ENCODE data around the gene TBCCD1.

The TBCCD1 gene, protein sequence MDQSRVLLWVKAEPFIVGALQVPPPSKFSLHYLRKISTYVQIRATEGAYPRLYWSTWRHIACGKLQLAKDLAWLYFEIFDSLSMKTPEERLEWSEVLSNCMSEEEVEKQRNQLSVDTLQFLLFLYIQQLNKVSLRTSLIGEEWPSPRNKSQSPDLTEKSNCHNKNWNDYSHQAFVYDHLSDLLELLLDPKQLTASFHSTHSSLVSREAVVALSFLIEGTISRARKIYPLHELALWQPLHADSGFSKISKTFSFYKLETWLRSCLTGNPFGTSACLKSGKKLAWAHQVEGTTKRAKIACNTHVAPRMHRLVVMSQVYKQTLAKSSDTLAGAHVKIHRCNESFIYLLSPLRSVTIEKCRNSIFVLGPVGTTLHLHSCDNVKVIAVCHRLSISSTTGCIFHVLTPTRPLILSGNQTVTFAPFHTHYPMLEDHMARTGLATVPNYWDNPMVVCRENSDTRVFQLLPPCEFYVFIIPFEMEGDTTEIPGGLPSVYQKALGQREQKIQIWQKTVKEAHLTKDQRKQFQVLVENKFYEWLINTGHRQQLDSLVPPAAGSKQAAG

DNA sequence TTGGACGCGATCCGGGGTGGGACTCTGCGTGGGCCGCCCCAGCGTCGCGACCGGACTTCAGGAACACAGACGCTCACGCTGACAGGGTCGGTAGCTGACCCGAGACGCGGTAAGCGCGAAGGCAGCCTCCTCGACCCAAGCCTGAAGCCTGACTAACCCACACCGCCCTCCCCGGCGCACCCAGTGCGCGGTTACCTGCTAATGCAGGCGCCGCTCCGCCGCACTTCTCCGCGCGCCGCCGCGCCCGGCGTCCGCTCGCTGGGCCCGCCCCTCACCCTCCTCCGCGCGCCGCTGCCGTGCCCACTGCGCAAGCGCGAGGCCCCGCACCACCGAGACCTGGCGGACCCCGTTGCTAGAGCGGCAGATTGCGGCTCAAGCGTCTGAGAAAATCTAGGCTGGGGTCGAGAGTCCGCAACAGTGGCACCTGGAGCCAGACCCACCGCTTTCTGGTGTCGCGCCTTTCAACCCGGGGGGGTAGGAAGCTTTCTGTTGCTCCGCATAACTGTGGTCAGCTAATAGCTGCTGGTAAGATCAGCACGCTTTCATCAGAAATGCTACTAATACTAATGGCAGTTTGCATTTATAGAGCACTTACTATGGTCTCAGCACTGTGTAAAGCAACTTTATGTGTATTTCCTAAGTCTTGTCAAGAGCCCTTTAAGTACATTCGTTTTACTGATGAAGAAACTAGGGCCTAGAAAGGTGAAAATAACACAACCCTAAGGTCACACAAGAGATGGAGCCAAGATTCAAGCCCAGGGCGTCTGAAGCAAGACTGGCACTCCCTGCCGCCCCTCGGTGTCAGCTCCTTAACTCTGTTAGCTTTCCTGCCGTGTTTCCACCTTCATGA is at the start of gene TBCCD1:
TSS of gene TBCCD1 (minus strand) at position 268 of the 850 bp plus-strand sequence. CDS start 3,010 bp downstream, outside the sequence.
- peak; percentile 70 for DNase-seq (ENCODE audit: low read depth)

DNA sequence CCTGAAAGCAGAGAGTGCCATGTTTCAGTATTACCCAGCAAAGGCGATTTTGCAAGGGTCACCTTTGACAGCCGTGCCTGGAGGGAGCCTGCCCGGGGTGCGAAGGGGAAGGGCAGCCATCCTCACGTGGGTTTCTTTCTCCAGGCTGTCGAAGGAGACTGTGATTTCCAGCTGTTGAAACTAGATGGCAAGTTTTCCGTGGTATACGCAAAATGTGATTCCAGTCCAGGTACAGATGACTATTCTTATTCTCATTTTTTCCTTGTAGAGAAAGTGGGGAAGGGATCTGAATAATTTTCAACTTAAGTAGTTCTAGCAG is 49.1 kb upstream of the TBCCD1 start:
- no peak for DNase-seq (ENCODE audit: low read depth)

DNA sequence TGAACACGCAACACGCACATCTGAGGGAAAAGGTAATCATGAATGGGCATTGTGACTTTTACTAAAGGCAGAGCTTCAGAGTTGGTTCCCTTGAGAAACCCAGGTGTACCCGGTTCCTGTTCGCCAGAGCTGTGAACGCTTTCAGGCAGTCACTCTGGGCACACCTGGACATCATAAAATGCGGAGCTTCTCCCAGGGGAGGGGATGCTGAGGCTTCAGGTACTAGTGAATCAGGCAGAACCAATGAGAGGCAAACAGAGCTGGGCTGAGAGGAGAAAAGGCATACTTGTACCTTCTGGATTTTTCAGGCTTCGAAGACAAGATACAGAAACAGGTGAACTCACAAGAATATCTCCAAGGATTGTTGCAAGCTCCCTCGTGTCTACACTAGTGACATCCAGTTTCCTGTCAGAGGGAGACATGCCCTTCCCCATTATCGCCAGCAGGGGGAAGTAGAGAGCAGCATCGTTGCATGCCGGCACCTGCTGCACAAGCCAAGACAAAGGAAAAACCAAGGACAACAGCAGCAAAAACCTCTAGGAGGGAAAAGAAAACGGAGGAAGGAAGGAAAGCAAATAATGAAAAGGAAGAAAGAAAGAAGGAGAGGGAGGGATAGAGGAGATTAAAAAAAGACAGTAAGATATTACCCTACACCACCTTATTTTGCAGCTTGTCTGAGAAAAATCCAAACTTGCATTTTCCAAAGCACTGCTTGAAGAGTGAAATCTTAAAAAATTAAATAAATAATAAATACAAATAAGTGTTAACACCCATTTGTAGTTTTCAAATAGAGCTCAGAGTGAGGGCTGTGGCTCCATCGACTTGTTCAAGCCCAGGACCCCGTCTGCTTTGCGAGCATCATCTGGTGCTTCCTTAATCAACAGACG is 47.7 kb upstream of the TBCCD1 start:
- DNase-seq (ENCODE audit: low read depth): peak; percentile 43

DNA sequence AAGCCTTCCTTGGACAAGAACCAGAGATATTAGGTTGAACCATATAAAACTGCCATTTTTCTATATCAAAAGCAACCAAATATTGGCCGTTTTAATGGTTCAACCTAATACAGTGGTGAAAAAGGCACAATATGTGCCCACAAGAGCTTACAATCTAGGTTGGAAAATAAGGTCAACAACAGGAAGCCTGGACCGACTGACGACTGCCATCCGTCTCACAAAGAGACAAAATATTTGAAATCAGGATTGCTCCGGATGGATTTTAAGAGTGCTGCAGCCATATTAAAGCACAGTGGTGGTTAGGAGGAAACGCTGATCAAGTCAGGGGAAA is 47.1 kb upstream of the TBCCD1 start:
- DNase-seq (ENCODE audit: low read depth): no peak

DNA sequence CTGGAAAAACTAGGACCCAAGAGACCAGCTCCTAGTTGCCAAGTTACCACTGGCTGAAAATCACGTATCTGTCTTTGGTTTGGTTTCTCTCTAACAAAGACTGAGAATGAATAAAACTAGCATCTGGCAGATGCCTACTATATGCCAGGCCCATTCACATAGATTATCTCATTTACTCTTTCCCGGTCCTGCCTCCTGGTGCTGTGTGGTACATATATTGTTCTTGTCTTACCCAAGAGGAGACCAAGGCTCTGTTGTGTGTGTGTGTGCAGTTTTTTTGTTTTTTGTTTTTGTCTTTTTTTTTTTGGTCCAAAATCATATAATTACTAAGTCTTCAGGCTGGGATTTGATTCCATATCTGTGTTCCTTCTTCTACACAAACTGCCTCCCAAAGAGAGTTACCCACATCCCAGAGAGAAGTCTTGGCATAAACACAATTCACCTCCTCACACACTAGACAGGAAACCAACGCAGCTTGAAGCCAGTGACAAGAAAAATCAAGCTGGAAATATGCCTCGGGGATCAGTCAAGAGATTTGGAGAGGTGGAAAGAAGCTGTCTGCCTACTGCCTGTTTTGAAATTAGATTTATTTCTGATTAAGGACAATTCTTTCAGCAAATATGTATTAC is 46.6 kb upstream of the TBCCD1 start:
- DNase-seq (ENCODE audit: low read depth): no peak

DNA sequence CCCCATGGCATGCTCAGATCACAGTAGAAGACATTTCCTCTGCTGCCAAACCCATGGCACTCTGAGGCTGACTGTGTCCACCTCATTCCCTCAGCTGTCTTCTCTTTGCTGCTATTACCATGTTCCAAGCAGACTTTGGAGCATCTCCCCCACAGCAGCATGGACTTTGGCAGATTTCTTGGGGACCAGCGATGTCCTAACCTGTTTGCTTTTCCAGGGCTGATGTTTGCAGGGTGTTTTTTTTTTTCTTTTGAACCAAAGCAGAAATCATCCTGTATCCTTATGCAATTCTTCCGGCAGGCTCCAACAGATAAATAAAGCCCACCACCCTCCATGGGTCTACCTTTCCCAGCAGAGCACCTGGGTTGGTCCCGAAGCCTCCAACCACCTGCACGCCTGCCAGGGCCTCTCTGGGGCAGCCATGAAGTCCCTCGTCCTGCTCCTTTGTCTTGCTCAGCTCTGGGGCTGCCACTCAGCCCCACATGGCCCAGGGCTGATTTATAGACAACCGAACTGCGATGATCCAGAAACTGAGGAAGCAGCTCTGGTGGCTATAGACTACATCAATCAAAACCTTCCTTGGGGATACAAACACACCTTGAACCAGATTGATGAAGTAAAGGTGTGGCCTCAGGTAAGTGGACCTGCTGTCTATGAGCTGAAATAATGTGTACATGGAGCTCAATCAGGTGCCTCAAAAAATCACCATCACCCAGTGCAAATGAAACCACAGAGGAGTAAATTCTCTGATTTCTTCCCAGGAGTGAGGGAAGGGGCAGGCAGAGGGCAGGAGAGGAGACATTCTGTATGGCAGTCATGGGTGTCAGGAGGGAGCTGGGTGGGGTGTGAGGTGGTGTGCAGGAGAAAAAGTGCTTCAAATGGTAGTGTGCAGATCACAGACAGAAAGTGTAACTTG is 45.8 kb upstream of the TBCCD1 start, which contains the start of gene AHSG:
TSS of gene AHSG (plus strand) at position 340 of the 916 bp plus-strand sequence. CDS start at position 422, 82 bp downstream.
- no peak for DNase-seq (ENCODE audit: low read depth)

DNA sequence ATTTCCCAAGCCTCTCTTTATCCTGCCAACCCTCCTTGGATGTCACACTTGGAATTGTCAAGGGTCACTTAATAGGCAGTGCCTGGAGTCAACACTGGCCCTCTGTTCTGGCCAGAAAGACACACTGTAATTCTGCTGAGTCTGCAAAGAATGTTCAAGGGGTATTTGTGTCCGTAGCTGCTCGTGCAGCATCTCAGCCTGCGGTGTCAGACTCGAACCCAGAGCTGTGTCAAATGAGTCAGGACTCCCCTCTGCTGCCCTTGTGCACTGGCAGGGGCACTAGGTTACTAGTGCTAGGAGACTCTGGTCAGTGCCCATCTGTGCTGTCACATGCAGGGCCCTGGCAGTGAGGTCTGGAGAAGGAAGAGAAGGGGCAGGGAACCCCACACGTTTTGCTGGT is 44.9 kb upstream of the TBCCD1 start:
- no peak for DNase-seq (ENCODE audit: low read depth)

DNA sequence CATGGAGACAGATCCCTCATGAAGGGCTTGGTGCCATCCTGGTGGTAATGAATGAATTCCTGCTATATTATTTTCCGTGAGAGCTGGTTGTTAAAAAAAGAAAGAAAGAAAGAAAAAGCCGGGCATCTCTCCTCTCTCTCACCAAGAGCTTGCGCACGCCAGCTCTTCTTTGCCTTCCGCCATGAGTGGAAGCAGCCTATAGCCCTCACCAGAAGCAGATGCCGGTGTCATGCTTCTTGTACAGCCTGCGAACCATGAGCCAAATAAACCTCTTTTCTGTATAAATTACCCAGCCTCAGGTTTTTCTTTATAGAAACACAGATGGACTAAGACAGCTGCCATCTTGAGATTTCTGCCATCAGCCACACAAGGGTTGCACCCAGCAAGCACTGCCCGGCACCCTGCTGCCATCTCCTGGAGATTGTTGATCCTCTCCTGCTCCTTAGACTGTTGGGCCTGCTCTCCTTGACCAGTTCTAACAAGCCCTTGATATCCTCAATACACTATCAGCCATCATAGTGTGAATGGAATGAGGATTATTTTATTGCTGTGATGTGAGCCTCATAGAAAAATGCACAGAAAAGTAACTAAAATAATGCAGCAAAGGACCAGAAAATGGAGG is 42.2 kb upstream of the TBCCD1 start:
- no peak for DNase-seq (ENCODE audit: low read depth)

DNA sequence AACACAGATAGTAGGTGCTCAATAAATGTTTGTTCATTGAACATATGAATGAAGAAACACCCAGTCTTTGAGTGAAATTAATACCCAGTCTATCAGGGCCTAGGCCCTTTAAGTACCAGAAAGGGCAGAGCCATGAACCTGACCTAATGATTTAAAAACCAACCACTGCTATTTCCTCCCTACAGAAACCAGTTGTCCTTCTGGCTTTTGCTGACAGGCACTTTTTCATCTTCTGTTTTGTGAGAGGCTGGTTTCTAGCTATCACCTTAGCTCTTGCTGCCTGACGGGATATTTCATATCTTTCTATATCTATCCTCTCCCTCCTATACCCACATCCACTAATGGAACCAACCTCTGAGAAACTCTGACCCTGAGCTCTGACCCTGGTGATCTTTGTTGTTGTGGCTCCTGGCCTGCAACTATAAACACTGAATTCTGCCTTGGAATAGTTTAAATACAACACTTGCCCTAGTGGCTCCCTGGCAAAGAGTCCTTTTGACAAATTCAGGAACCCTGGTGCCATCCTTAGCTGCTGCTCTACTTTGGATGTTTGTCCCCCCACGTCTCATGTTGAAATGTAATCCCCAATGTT is 41.6 kb upstream of the TBCCD1 start:
- DNase-seq (ENCODE audit: low read depth): no peak

DNA sequence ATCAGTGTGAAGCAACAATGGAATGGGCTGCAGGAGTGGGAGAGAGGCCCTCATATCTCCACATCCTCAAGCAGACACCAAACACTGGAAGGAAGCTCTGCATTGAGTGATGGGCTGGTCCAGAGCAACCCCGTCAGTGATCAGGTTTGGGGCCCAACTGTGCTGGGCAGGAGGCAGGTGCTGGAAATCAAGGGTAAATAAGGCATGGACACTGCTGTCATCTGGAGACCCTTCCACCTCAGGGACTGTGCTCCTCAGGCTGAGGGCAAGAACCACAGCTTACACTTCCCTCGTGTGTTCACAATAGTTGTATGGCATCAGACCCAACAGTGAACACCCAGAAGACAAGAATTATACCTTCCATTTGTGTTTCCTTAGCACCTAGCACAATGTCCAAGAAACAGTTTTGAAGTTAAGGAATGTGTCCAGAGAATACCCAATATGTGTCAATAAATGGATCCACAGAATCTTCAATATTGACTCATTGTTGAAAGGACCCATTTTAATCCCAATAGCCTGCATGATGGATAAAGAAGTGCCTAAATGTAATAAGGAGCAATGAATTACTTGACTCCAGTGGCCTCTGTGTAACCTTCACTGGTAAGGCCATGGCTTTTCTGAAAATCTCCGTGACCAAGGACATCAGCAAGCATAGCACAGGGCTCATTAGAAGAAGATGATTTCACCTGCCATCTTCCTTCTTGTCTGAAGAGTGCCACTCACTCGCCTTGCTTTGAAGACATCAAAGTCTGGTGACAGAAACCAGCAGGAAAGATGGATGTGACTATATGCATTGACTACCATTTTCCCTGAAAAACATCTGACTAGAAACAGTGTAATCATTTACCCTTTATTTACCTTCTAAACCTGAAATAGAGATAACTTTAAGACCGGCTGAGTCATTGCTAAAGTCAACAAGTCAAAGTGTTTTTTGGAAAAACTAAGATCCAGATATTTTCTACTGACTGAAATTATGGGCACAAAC is 38.7 kb upstream of the TBCCD1 start:
- DNase-seq (ENCODE audit: low read depth): no peak

DNA sequence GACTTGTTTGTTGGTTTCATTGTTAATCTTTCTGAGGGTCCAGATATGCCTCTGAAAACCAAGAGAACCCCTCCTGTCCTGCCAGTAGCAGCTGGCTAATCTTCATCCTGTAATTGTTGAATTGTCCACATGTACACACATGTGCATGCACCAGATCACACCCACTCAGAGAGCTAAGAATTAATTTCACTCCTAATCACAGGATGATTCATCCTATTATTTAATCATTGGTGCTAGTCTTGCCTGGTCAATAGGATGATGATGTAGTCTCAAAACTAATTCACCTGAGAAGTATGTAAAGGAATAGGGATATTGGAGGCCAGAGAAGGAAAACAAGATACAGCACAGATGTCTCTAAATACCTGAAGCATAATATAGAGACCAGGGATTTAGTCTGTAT is 37.9 kb upstream of the TBCCD1 start:
- DNase-seq (ENCODE audit: low read depth): no peak

DNA sequence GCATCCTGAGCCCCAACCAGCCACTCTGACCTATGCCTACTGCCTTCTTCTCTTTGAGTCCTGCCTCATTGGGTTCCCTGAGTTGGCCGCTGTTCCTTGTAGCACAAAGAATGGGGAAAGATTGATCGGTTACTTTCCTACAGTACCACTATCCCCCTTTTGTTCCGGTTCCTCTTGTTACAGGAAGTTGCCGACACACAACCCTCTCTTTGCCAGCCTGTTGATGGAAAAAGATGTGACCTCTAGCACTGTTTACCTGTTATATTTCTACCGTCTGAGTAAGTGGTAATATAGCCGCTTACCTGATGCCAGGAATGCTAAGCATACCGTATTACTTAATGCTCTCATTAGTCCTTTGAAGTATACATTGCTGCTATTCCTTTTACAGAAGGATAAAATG is 36.0 kb upstream of the TBCCD1 start:
- DNase-seq (ENCODE audit: low read depth): no peak

DNA sequence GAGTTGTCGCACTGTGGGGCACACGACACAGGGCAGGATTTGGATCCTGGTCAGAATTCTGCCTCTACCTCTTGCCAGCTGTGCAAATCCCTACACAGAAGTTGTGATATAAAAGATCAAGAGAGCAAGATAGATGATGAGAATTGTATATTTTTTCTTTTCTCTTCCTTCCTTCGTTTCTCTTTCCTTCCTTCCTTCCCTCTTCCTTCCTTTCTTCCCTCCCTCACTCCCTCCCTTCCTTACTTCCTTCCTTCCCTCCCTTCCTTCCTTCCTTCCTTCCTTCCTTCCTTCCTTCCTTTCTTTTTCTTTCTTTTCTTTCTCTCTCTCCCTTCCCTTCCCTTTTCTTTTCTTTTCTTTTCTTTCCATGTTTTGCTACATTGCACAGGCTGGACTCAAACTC is 33.8 kb upstream of the TBCCD1 start:
- no peak for DNase-seq (ENCODE audit: low read depth)

DNA sequence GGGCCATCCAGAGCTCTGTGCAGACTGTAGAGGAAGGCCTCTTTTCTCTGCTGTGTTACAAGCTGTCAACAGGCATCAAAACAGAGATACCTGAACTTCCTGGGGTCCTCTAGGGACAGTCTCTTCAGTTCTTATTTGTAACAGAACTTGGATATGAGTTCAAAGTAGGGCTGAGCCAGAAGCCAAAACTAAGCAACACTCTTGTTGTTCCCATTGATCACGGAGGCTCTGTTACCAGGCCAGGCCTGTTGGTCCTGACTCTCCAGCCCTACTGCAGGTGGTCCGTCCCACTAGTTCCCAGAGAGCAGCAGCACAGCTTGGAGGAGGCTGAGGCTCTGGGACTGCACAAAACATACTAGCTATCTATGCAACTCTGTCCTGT is 32.6 kb upstream of the TBCCD1 start:
- DNase-seq (ENCODE audit: low read depth): no peak

DNA sequence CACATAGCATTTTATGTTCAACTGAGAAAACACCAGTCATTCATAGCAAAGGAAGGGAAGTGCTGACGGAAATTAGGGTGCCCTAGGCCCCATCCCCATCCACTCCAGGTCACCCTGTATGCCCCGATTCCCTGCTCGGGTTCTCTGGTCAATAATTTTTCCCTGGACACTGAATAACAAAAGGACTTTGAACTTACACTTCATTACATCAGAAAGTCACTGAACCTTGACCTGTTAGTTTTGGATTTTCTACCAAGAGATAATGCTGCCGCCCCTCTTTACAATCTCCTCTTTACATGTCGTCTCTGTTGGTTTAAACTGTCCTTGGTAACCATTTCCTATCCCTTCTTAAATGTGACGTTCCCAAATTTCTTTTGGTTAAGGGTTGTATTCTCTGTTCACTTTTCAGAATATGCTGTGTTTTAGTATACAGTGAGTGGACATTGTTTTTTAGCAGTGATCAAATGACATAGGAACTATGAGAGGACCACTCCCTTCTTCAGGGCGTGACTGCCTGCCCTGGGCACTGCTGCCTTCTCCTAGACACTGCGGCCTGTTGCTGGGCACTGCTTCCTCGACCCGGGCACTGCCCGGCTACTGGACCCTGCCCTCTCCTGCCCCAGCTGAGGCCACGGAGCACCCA is 32.1 kb upstream of the TBCCD1 start:
- no peak for DNase-seq (ENCODE audit: low read depth)

DNA sequence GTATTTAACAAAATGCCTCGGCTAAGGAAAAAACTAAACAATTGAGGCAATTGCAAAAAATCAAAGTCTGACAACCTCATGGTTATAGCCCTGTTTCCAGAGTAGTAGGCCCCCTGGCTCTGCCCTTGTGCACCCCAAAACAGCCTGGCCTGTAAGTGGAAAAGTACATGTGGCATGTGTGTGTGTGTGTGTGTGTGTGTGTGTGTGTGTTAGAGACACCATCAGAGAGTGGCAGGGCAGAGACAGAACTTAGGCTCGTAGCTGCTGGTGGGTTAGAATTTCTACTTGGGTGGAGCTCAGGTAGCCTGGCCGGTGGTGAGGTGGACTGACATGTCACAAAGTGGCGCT is 31.6 kb upstream of the TBCCD1 start:
- no peak for DNase-seq (ENCODE audit: low read depth)

DNA sequence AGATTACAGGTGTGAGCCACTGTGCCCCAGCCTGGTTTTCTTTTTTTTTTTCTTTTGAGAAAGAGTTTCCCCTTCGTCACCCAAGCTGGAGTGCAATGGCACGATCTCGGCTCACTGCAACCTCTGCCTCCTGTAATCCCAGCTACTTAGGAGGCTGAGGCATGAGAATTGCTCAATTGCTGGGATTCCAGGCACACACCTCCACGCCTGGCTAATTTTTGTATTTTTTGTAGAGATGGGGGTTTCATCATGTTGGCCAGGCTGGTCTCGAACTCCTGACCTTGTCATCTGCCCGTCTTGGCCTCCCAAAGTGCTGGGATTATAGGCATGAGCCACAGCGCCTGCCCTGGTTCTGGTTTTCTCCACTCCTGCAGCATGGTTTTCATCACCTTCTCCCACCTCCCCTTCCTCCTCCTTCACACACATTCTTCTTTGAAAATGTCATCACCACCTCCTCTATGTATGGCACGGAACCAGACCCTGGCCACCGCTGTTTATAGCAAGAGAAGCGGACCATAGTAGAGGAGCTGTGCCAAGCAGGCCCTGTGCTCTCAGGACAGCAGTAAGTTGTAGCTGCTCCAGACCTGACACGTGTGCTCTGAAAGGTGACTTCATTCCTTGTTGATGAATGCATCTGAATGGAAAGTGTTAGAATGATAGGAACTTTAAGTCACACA is 31.1 kb upstream of the TBCCD1 start:
- DNase-seq (ENCODE audit: low read depth): no peak

Data from GM04504 (cell line).